ENCODE measurements around the gene TPSAB1.

The TPSAB1 gene

DNA sequence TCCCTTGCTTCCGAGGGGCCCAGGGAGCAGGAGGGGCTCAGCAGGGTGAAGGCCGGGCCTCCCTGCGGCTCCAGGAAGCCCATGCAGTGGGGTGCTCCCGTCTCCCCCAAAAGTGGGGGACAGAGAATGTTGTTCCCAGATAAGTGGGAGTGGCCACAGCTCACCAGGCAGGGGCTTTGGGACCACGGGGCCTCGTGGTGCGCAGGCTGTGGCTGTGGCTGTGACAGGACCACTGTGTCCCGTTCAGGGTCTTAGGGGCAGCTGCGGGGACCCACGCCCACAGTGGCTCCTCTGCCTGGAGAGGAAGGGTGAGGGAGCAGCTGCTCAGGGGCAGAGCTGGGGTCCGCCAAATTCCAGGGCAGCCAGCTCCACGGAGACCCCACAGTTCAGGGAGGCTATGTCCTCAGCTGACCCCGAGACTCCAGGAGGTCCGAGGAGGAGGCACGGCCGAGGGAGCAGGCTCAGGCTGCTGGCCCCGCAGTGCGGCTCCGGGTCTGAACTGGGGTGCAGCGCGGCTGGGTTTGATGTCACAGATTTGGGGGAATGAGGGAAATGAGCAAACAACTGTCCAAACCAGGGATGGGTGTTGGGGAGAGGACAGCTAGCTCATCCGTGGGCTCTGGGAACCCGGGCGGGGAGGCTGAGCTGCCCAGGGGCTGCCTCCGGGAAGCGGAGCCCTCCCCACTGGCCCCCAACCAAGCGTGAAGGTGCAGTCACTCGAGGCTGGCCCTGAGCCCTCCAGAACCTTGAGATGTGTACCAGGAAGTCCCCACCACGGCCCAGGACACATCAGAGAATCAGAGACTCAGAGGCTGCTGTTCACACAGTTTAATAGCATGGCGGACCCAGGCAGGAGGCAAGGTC lies 38.8 kb downstream of the TPSAB1 start:
- DNase-seq (ENCODE audit: extremely low spot score, insufficient read length, low read depth) (no peak), FAIRE-seq (no peak)

DNA sequence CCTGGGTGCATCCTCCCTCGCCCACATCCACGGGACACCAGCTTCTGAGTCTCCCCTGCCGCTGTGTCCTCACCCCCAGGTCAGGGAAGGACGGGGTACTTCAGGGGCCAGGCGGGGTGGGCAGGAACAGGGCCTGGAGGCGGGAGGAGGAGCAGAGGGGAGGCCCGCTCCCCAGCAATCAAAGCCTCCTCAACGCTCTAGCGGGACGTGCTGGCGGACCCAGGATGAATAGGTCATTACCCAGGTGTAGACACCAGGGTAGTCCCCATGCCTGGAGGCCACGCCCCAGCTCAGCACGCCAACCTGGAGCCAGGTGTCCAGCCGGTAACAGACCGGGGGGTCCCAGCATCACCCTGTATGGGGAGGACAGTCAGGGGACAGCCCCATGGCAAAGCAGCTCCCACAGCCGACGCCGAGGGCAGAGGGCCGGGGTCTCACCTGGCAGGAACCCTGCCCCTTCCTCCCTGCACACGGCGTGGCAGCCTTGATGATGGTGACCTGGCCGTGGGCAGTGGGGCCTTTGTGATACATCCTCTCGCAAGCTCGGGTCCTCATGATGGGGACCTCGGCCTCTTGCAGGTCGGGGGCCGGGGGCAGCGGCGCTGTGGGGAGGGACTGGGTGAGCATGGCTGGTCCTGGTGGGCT lies 39.6 kb downstream of the TPSAB1 start:
- DNase-seq (ENCODE audit: extremely low spot score, insufficient read length, low read depth), result no peak
- no peak for FAIRE-seq

DNA sequence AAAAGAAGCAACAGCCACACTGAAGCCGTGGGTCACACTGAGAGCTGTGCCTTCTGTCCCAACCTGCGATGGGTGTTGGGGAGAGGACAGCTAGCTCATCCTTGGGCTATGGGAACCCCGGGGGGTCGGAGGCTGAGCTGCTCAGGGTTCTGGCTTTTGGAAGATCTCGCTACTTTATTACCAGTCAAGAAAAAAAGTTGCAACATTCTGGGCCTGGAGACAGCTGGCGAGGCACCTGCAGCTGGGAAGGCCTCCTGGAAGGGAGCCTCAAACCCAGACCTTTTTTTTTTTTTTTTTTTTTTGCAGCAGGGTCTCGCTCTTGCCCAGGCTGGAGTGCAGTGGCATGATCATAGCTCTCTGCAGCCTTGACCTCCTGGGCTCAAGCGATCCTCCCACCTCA lies 40.3 kb downstream of the TPSAB1 start:
- no peak for DNase-seq (ENCODE audit: extremely low spot score, insufficient read length, low read depth)
- no peak for FAIRE-seq

DNA sequence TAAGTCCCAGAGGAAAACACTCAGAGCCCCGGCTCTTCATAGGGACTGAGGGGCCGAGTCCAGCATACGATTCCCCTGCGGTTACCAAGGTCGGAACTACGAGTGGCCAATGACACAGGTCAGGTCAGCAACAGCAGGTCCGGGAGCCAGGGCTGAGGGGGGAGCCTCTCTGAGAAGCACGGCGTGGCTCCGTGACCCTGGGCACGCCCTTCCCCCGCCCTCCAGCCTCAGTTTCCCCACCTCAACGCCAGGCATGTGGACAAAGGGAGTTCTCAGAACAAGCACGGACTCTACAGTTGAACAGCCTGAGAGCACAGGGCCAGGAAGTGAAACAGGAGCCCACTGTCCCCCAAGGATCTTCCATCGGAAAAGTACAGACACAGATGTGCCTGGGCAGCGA lies 41.0 kb downstream of the TPSAB1 start:
- no peak for FAIRE-seq
- no peak for DNase-seq (ENCODE audit: extremely low spot score, insufficient read length, low read depth)

DNA sequence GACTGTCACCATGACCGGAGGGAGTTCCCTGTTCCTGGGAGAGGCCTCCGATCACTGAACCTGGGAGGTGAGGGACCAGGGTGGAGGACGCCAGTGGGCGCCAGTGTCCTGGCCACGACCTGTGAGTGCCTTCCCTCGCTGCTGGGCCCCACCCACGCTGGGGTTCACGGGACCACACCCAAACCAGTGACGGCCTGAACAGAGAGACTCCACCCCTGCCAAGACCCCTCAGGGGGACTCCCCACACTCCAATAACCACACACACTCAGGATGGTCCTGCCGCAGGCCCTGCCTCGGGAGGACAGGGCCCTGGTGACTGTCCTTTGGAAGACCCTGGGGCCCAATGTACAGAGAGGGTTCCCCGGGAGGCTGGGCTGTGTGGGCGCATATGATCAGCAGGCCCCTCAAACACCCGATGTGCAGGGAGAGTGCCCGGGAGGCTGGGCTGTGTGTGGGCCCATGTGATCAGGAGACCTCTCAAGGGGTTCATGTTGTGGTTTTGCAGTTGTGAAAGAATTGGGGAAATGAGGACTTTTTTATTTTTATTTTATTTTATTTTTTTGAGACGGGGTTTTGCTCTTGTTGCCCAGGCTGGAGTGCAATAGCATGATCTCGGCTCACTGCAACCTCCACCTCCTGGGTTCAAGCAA lies 41.9 kb downstream of the TPSAB1 start:
- FAIRE-seq (no peak), DNase-seq (ENCODE audit: extremely low spot score, insufficient read length, low read depth) (no peak)

DNA sequence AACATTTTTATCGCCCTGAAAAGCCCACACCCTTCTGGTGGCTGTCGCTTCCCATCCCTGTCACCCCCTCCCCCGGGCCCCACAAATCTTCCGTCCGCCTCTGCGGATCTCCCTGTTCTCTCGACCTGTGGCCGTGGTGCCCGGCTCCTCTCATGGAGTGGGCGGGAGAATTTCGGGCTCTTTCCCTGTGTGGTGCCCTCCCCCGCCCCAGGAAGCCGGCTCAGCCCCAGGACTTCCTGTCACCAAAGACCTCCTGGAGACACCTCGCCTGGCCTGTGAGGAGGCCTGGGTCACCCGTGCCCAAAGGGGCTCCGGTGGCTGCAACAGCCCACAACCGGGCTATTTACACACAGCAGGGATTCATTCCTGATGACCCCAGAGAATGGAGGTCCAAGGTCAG lies 42.8 kb downstream of the TPSAB1 start:
- no peak for DNase-seq (ENCODE audit: extremely low spot score, insufficient read length, low read depth)
- no peak for FAIRE-seq

DNA sequence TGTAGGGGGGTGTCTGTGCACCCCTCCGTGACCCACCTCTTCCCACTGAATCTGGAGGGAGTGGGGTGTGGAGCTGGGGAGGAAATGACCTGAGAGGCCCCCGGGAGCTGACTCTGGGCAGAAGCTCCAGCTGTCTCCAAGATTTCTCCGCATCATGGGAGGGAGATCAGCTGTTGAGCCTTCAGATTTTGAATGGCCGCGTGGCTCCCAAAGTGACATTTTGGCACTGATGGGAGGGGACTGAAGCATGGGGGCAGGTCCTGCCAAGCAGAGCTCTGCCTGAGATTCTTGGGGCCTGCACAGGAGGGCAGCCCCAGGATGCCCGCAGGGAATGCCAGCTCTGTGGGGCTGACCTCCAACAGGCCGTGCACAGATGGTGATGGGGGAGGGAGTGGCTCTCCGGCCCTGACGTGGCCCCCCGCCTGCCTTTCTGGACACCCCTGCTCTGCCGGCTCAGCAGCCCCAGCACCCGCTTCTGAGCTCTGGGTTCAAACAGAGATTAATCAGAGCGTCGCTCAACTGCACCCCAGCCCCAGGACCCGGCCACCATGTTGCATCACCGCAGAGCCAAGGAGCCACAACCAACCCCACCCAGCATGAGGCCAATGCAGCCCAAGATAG lies 43.6 kb downstream of the TPSAB1 start:
- no peak for FAIRE-seq
- DNase-seq (ENCODE audit: extremely low spot score, insufficient read length, low read depth), result no peak

DNA sequence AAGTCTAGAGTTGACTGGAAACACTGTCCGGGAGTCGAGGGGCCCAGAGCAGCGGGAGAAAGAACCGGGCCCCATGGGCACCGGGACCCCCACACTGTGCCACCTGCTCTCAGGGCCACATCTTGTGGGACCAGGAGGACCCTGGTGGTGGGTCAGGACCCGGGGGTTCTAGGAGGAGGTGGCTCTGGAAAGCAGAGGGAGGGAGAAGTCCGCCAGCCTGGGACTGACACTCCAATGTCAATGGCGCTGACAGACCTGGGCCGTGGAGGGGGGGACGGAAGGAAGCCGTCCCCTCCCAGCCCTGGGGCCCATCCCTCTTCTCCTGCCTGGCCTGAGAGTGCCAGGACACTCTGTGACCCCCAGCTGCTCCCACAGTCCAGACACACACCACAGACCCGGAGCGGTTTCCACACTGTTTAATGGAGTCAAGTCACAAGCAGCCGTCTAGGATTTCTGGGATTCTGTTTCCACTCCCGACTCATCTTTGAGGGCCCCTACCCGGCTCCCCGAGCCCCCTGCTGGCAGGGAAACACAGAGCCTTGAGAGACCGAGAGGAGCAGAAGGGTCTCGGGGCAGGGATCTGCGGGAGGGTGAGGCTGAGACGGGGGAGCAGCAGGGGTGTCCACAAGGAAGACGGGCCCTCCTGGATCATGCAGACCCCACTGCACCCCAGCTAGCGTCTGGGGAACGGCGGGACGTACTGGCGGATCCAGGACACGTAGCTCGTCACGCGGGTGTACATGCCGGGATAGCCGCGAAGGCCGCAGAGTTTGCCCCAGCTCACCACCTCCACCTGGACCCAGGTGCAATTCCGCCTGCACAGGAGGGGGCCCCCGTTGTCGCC lies 45.4 kb downstream of the TPSAB1 start:
- no peak for DNase-seq (ENCODE audit: extremely low spot score, insufficient read length, low read depth)

DNA sequence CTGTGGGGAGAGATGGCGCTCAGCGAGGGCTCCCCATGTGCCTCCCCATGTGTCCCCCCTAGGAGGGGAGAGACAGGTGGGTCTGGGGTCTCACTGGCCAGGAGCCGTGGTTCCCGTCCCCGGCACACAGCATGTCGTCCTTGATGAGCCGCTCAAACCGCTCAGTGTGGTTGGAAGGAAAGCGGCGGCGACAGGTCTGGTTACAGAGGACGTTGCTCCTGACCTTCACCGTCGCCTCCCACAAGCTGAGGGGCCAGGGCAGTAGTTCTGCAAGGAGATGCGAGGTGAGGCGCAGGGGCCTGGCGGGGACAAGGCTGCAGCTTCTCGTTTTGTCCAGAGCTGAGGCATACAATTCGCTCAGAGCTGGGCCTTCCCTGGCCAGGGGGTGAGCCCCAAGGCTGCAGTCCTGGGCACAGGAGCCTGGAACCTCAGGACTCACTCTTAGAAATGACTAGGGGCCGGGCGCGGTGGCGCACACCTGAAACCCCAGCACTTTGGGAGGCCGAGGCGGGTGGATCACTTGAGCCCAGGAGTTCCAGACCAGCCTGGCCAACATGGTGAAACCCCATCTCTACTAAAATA lies 46.1 kb downstream of the TPSAB1 start:
- no peak for FAIRE-seq
- DNase-seq (ENCODE audit: extremely low spot score, insufficient read length, low read depth), result no peak

More for the DNA sequence above, 45.4 kb downstream of the TPSAB1 start:
- FAIRE-seq, result no peak

DNA sequence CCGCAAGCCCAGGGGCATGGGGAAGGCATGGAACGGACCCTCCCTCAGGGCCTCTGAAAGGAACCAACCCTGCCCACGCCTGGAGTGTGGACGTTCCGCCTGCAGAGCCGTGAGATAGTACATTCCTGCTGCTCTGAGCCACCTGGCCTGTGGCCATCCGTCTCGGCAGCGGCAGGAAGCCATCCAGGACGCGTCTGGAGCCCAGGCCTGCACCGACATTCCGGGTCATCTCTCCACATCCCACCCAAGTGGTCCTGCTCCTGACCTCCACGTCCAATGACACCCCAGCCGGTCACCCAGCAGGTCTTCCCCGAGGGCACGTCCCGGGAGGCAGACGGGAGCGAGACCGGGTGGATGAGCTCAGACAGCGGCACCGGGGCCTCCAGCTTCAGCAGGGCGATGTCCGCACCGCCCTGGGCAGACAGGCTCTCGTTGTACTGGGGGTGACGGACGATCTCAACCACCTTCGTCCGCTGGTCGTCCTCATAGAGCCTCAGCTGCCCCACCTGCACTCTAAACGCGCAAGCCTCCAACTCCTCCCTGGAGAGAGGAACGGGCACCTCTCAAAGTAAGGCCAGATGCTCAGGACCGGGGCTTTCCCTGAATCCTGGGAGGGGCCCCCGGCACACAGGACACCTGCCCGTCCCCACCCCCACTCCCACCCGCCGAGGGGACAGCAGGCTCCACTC lies 47.6 kb downstream of the TPSAB1 start:
- DNase-seq (ENCODE audit: extremely low spot score, insufficient read length, low read depth) (no peak), FAIRE-seq (no peak)

DNA sequence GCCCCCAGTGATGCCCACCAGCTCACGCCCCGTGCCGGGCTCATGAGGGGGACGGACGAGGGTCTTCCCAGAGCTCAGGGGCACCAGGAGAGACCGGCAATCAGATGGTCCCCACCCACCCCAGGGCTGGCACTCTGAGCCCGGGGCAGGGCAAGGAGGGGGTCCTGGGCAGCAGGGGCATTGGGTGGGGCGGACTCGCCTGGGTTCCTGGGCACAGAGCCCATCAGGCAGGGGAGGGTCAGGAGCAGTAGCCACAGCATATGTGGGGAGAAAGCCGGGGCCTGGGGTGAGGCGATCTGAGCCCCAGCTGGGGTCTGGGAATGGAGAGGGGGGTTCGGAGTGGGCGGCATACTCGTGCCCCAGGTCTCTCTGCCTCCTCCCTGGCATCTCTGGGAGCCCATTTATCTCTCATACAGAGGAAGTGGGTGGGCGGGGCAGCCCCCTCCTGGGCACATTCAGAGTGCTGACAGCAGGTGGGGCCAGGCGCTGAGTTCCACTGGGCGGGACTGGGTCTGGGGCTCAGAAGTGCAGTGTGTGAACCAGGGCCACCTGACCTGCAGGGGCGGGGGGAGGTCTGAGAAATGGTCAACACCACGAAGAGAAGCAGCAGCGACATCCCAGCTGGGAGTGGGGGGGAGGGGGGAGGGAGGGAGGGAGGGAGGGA lies 48.4 kb downstream of the TPSAB1 start:
- DNase-seq (ENCODE audit: extremely low spot score, insufficient read length, low read depth), result no peak
- no peak for FAIRE-seq

DNA sequence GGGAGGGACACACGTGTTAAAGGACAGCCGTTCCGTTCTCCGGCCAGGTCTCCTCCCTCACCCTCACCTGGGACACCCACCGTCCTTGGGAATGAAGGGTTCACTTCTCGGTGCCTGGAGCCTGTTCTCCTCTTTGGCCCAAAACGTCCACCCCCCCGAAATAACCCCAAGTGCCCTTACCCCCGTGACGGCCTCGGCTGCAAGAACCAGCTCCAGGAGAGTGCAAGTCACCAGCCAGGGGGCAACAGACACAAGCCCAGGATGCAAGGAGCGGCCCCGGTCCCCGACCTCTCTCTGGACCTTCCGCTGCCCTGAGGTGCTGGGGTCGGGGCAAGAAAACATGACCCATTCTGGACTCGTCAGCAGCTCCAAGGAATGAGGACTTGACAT lies 49.0 kb downstream of the TPSAB1 start:
- no peak for FAIRE-seq

DNA sequence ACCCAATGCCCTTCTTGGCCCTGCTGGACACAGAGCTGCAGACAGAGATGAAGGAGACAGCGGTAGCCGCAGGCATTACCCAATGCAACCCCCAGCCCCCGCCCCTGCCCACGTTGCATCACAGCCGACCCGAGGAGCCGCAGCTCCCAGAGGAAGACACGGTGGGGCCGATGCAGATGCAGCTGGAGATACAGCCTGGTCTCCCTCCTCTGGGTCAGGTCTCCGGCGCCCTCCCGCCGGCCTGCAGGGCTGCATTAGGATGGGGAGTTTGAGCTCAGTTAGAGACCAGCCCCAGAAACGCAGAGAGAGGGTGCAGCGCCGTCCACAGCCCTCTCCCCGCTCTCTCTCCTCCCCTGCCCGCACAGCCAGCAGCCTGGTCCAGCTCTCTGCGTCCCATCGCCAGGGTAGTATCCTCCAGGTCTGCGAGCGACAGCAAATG lies 49.6 kb downstream of the TPSAB1 start:
- no peak for DNase-seq (ENCODE audit: extremely low spot score, insufficient read length, low read depth)
- no peak for FAIRE-seq

More for the DNA sequence above, 49.0 kb downstream of the TPSAB1 start:
- no peak for DNase-seq (ENCODE audit: extremely low spot score, insufficient read length, low read depth)

DNA sequence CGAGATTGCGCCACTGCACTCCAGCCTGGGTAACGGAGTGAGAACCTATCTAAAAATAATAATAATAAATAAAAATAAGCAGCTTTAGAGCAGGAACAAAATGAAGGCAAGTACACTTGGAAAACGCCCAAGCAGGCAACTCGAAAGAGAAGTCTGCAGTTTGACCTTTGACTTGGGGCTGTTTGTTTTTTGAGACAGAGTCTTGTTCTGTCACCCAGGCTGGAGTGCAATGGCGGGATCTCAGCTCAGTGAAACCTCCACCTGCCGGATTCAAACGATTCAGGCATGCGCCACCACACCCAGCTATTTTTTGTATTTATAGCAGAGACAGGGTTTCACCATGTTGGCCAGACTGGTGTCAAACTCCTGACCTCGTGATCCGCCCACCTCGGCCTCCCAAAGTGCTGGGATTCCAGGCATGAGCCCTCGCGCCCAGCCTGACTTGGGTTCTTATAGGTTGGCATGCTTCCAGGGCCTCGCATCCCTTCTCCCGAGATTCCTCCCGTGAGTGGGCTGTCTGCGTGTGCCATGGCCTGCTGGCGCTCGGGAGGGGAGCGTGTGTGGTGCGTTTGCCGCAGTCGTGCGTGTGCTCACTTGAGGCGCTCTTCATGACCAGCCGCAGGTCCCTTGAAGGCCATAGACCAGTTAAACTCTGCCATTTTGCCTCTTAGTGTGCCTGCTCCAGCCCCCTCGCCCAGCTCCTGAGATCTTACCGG lies 50.5 kb downstream of the TPSAB1 start:
- DNase-seq (ENCODE audit: extremely low spot score, insufficient read length, low read depth) (no peak), FAIRE-seq (no peak)

DNA sequence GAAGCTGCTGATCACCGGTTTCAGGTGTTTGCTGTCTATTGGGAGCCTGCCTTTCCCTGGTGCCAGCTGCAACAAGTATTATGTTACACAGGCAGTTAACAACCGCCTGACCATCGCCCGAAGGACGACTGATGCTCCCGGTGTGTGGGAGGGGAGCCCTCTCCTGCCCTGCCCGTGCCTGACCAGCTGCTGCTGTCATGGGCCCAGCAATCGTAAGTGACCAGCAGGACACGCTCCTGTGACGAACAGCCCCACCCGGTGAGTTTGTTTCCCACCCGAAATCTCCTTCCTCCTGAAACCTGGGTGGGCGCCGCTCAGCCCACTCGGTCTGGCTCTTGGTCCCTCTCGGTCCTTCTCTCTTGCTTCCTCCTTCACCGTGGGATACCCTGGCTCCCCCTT lies 51.1 kb downstream of the TPSAB1 start:
- DNase-seq (ENCODE audit: extremely low spot score, insufficient read length, low read depth) (no peak), FAIRE-seq (no peak)

Measured in GM18507 (cell line).